Middle frontal gyrus (tissue), 1 donor: ENCODE data around the gene PAM.
"Not testable (repeated sequence)": the region's sequence is repeated elsewhere in the genome, so short reads cannot be mapped to it uniquely, and the experiment has no call there.

Experiments used
- DNase-seq: peaks from one replicate; pipeline ENCODE4 v3.0.0-alpha.2; 2015; ENCODE audit warnings: low spot score; ENCODE audit errors: extremely low spot score

PAM gene

DNA sequence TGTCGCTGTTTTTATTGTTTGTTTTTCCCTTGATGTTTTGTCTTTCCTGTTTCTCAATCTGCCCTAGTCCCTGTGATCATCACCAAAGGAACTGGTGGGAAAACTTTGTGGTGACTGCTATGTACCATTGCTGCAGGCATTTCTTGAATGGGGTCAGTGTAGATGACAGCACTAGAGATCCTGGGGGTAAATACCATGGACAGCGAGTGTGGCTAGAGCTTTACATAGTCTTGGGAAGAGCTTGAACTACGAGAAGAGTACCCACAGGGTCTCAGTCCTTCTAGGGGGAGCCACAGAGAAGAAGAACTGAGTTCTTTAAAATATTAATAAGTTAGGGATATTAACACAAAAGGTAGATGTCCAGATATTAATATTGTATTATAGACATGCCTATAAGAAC lies 138.8 kb downstream of the PAM start:
- no peak for DNase-seq

GRCh38 chr5:102895234-102895633 lies 140.1 kb downstream of the PAM start:
- no peak for DNase-seq

DNA sequence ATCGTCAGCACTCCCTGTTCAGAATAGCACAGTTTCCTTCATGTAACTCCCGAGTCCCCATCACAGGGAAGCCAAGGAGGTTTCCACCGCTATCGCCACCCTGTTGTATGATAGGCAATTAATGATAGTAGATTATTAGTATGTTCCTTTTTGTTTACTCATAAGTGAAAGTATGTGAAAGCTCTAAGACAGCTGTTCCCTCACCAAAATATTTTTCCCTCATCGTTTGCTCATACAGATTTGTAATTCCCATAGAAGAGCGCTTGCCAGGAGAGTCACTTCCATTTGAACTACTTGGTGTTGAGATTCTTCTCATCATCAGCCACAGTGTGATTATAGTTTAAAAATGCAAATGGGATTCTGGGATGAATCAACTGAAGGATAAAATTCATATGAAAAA lies 140.9 kb downstream of the PAM start:
- DNase-seq, result no peak

GRCh38 chr5:102901424-102902134 lies 146.5 kb downstream of the PAM start:
- DNase-seq, result no peak

- no peak for DNase-seq
Measured at GRCh38 chr5:102902135-102902448, 147.0 kb downstream of the PAM start.

GRCh38 chr5:102902647-102903046 lies 147.5 kb downstream of the PAM start:
- no peak for DNase-seq

GRCh38 chr5:102903074-102903871 lies 148.2 kb downstream of the PAM start:
- DNase-seq, result no peak

DNA sequence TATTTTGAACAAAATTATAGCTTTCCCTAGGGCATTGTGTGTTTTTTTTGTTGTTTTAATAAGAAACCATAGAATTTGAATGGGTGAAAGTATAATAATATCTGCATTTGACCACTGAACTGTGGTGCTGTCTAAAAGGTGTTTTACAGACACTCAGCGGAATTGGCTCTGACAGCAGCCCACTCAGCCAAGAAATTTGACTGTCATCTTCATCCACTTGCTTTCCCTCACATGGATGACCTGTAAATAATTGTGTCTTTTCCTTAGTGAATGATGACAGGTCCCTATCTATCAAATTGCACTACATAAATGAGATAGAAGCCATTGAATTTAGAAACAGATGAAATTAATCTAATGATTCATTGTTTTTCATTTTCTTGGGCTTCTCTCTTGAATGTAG lies 150.0 kb downstream of the PAM start:
- DNase-seq, result no peak

- not testable (repeated sequence) for DNase-seq
Measured at GRCh38 chr5:102907099-102907498, 152.0 kb downstream of the PAM start.

DNA sequence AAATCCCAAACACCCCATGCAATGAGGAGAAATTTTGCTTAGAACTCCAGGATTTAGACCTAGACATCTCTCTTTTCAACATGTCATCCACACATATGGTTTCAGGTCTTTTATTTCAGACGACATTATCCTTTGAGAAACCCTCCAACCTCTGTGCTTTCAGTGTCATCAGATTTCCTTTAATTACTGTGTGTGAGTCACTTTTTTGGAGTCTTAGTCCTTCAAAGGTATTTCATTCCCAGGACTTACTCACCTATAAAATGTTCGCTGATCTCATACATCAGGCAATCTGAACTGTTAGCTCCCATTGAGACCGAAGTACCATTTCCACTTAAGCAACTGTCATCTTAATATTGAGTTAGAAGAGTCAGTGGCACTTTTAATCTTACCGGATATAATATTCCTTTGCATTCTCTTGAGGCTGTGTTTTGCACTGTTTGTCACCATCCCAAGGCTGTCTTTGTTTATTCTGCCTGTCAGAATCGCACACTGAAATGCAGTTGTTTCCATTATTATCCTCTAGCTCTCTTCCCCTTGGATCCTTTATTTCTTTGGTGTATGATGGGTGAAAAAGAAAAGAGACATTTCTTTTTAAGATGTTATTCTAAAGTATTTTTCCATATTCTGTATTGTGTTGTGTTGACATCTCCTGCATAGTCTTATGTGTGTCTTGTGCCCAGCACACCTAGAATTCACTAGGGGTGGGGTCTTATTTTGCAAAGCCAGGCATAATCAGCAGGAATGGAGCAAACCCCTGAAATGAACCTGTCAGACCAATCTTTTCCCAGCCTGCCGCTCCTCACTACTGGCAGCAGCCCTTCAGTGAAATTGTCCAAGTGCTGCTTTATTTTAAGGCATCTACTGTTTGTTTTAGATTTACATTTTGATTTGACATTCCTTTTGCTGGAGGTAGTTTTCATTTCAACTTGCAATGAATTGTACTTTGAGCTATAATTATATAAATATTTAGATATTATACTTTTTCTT lies 155.4 kb downstream of the PAM start:
- DNase-seq, result no peak

GRCh38 chr5:102911973-102912372 lies 156.9 kb downstream of the PAM start:
- no peak for DNase-seq

DNA sequence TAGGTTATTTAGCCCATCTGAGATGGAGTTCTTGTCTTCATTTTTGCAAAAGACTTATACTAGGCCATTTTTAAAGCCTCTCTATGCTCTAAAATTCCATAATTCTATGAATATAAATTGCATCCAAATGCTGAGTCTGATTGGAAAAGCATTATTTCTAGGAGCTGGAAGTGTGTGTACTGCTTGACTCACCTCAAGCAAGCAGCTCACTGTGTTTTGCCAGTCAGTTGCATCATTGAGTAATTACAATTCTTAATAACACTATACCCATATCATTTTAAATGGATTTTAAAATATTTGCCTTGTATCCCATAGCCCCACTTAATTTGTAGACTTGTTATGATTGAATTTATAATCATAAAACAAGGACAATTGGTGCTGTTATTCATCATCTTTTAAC lies 161.0 kb downstream of the PAM start:
- DNase-seq, result no peak

DNA sequence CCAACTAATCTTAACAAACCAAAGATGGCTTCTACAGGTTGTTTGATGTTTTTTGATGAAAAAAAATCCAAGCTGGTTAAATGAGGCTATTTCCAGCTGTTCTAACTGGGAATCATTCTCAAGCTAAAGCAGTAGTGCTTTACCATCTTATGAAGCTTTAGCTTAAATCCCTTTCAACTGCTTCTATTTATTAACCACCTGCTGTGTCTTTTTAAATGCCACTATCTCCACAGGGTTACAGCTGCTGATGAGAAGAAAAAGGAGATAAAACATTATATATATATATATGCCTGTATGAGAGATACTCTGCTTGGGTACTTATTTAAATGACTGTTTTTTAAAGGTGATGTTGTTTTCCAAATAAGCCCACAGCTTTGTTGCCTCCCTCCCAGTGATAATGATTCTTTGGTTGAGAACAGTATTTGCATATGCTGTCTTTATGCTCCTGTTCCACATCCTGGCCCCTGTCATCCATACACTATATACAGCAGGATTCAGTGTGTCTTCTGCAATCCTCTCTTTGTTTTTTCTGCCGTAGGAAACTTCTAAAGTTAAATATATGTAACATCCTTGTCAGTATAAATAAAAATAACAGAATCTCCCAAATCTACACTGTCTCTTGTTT lies 164.0 kb downstream of the PAM start:
- no peak for DNase-seq

DNA sequence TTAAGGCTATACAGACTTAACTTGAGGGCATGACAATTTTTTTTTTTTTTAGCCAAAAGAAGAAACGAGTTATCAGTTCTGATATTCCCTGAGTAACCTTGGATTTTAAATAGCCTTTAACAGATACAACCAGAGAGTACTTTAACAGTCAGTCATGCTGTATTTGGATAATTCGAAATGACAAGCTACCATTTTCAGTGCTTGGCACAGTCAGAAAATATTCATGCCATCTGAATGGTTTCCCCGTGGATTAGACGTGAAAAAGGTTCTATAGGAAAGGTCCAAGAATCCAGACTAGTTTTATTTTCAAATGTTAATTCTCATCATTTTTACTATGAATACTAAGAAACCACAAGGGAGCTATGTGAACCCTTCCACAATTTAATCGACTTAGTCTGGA lies 165.7 kb downstream of the PAM start:
- no peak for DNase-seq

GRCh38 chr5:102921341-102922044 lies 166.4 kb downstream of the PAM start:
- DNase-seq, result no peak

DNA sequence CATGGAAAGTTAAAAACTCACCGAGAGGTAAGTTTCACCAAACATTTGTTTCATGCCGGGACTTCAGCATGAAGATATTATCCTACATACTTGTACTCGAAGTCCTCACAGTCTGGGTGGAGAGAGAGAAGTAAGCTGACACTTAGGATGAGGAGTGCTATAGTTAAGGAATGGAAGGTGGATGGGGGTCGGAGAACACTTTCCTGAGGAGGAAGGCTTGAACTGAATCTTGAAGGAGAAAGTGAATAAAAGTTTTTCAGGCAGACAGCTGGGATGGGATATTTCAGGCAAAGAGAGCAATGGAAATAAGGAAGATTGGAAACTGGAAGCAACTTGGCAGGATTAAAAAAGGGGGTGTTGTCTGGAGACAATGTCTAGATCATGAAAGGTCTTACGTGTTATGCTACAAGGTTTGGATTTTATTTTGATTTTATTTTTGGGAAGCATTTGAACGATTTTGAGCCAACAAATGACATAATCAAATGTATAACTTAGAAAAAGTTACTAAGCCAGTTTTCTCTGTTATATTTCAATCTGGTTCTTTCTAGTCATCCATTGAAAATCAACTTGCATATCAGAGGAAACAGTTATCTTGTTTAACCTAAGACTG lies 167.1 kb downstream of the PAM start:
- DNase-seq, result no peak

GRCh38 chr5:102922799-102923477 lies 167.8 kb downstream of the PAM start:
- DNase-seq, result no peak

- DNase-seq, result no peak
Measured at GRCh38 chr5:102924963-102925362, 169.9 kb downstream of the PAM start.

DNA sequence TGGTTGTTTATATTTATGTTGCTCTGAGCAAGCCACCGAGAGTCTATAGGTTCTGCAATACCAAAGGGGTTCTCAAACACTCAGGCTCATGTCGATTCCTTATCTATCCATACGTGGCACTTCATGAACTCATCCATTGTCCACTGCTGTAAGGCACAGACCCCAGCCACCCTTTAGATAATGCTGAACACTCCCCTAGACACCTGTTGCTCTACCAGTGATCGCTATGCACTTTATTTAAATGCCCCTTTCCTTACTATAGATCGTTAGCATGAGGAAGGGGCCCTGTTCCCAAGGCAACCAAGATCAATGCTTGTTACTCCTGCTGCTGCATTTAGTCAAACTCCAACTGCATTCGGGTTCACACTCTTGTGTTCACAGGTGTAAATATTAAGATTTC lies 171.9 kb downstream of the PAM start:
- no peak for DNase-seq

- DNase-seq, result no peak
Measured at GRCh38 chr5:102930244-102930643, 175.1 kb downstream of the PAM start.
